HepG2 (cell line): Measurements from ENCODE around the gene THPO. TPM values are rescaled to one million over a fixed set of nuclear protein-coding genes. Genes with fewer than 3 reads are reported as not detected.
A peak's percentile ranks its signal among the peaks of the same experiment; 100 is the strongest.

Experiments used
- ELF1 ChIP-seq: sonication (generic); formaldehyde crosslinking; IDR thresholded peaks from 2 replicates; pipeline ENCODE4 v1.4.0; 2020; ENCODE audit warnings: missing genetic modification reagents
- ESRRA ChIP-seq: sonication (generic); formaldehyde crosslinking; IDR thresholded peaks from 2 replicates; pipeline ENCODE4 v1.5.1; 2020; ENCODE audit warnings: mild to moderate bottlenecking, low read depth, missing genetic modification reagents
- IRF9 ChIP-seq: sonication (generic); formaldehyde crosslinking; IDR thresholded peaks from 2 replicates; pipeline ENCODE4 v1.8.0; 2022; ENCODE audit warnings: missing genetic modification reagents, mild to moderate bottlenecking, borderline replicate concordance
- PHF8 ChIP-seq: sonication (generic); formaldehyde crosslinking; IDR thresholded peaks from 2 replicates; pipeline ENCODE4 v1.5.0; 2020; ENCODE audit warnings: missing genetic modification reagents
- PRDM4 ChIP-seq: sonication (generic); formaldehyde crosslinking; IDR thresholded peaks from 2 replicates; pipeline ENCODE4 v1.9.0; 2021; ENCODE audit warnings: missing genetic modification reagents, borderline replicate concordance
- SKIL ChIP-seq: sonication (generic); formaldehyde crosslinking; IDR thresholded peaks from 2 replicates; pipeline ENCODE4 v1.8.0; 2022; ENCODE audit warnings: missing genetic modification reagents, mild to moderate bottlenecking, moderate library complexity, borderline replicate concordance
- TFAP4 ChIP-seq: sonication (generic); IDR thresholded peaks from 2 replicates; pipeline ENCODE4 v1.6.1; 2016; ENCODE audit warnings: low read depth, borderline replicate concordance
- ZNF225 ChIP-seq: sonication (generic); formaldehyde crosslinking; IDR thresholded peaks from 2 replicates; pipeline ENCODE4 v1.4.0; 2020; ENCODE audit warnings: mild to moderate bottlenecking, missing genetic modification reagents
- ZNF275 ChIP-seq: sonication (generic); formaldehyde crosslinking; IDR thresholded peaks from 2 replicates; pipeline ENCODE4 v1.8.0; 2022; ENCODE audit warnings: missing genetic modification reagents, mild to moderate bottlenecking, inconsistent platforms, borderline replicate concordance
- ZNF276 ChIP-seq: sonication (generic); formaldehyde crosslinking; IDR thresholded peaks from 2 replicates; pipeline ENCODE4 v1.4.0; 2020; ENCODE audit warnings: mild to moderate bottlenecking, low read depth, missing genetic modification reagents
- ZNF280D ChIP-seq: sonication (generic); formaldehyde crosslinking; IDR thresholded peaks from 2 replicates; pipeline ENCODE4 v1.5.1; 2020; ENCODE audit warnings: mild to moderate bottlenecking, missing genetic modification reagents
- ZNF547 ChIP-seq: sonication (generic); formaldehyde crosslinking; IDR thresholded peaks from 2 replicates; pipeline ENCODE4 v1.5.1; 2020; ENCODE audit warnings: mild to moderate bottlenecking, missing genetic modification reagents
- ZNF652 ChIP-seq: IDR thresholded peaks from 2 replicates; pipeline ENCODE4 v1.6.1; 2016; ENCODE audit warnings: low read depth, borderline replicate concordance
- ZNF672 ChIP-seq: sonication (generic); formaldehyde crosslinking; IDR thresholded peaks from 2 replicates; pipeline ENCODE4 v1.8.1; 2022; ENCODE audit warnings: missing genetic modification reagents
- ZNF703 ChIP-seq: sonication (generic); formaldehyde crosslinking; IDR thresholded peaks from 2 replicates; pipeline ENCODE4 v1.5.1; 2020; ENCODE audit warnings: missing genetic modification reagents, mild to moderate bottlenecking, moderate library complexity, borderline replicate concordance
- polyA plus RNA-seq, 8 experiments: library from polyadenylated mRNA; depleted of rRNA in 3 of 8; stranded (reverse) in 7 of 8; unstranded in 1 of 8; fragments of >200 nt; fragmentation: Illumina TruSeq in 4 of 8; extraction: Trizol in 4 of 8; gene quantifications; 2 replicates each; pipeline versions ENCODE4 v1.2.1 to v1.2.3, GENCODE V29; 2011 to 2016; ENCODE audit warnings: low read depth in 4 of 8, missing spikeins in 1 of 8, mixed read lengths in 1 of 8; ENCODE audit not compliant: insufficient read depth in 1 of 8
- total RNA-seq, 5 experiments: library from RNA; depleted of rRNA; stranded (reverse); fragments of >200 nt; fragmentation: Illumina TruSeq; extraction: Trizol; gene quantifications; 2 replicates each; pipeline ENCODE4 v1.2.3, GENCODE V29; 2016; ENCODE audit warnings: low read depth in 1 of 5

The THPO gene
- total and polyA plus RNA-seq, 2 of the 13 experiments (the other 11 are each of a cell fraction or from before 2014, with no cell fraction given) = 2.8 to 4.8 TPM

GRCh38 chr3:184417619-184418327 is 39.8 kb upstream of the THPO start (continued):
- no peak for TF ChIP-seq ZNF280D (CRISPR knock-in tag)
- no peak; the same call in 1 of the 2 replicates for TF ChIP-seq ELF1
- TF ChIP-seq SKIL (CRISPR knock-in tag) = no peak
- TF ChIP-seq ESRRA (CRISPR knock-in tag) = no peak
- TF ChIP-seq ZNF703 (CRISPR knock-in tag) = no peak
- no peak for TF ChIP-seq ZNF275
- no peak for TF ChIP-seq PRDM4
- no peak for TF ChIP-seq ZNF225 (CRISPR knock-in tag)
- no peak for TF ChIP-seq ZNF672 (CRISPR knock-in tag)
- peak; percentile 22; the same call in 1 of the 2 replicates for TF ChIP-seq PHF8 (CRISPR knock-in tag)
- TF ChIP-seq ZNF276 (CRISPR knock-in tag) = no peak
- TF ChIP-seq ZNF547 (CRISPR knock-in tag) = no peak
- TF ChIP-seq IRF9 = 0 out of 2 replicates have a peak, but pooled peaks have one; percentile 14
- TF ChIP-seq TFAP4 = no peak; the same call in 1 of the 2 replicates
- TF ChIP-seq ZNF652 = no peak
